ENCODE data around the gene MCC.

DNA sequence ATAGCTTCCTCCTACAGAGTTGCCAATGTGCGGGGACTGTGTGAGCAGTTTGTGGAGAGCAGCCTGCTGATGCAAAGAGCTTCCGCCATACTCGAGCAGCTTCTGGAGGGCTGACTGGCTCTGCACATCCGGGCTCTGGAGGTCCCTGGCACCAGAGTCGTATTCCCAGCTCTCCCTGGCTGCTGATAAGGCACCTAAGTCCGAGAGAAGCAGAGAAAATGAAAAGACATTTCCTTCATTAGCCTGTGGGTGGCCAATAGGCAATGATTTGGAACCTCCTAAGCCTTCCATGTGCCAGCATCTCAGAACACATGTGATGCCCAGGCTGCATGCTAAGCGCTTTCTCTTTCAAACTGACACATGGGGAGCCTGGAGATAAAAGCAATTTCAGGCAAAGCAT is 147.7 kb downstream of the MCC start:
- TF ChIP-seq, protein P1, sequence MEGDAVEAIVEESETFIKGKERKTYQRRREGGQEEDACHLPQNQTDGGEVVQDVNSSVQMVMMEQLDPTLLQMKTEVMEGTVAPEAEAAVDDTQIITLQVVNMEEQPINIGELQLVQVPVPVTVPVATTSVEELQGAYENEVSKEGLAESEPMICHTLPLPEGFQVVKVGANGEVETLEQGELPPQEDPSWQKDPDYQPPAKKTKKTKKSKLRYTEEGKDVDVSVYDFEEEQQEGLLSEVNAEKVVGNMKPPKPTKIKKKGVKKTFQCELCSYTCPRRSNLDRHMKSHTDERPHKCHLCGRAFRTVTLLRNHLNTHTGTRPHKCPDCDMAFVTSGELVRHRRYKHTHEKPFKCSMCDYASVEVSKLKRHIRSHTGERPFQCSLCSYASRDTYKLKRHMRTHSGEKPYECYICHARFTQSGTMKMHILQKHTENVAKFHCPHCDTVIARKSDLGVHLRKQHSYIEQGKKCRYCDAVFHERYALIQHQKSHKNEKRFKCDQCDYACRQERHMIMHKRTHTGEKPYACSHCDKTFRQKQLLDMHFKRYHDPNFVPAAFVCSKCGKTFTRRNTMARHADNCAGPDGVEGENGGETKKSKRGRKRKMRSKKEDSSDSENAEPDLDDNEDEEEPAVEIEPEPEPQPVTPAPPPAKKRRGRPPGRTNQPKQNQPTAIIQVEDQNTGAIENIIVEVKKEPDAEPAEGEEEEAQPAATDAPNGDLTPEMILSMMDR (conservative IDR thresholded peaks at IDR 0.05), result peak; percentile 20
- TF ChIP-seq ZFX (IDR thresholded peaks at IDR 0.05), result no peak
